Mammary epithelial cell (primary cell): ENCODE results near the gene PEX26.

Source experiments
- CTCF ChIP-seq, 2 donors: IDR thresholded peaks in 1 of 2; conservative IDR thresholded peaks in 1 of 2; 2 replicates each; pipeline ENCODE4 v1.5.1; 2011 to 2012; ENCODE audit warnings: inconsistent platforms in 2 of 2, low read length in 2 of 2, mild to moderate bottlenecking in 2 of 2, control low read depth in 1 of 2, low read depth in 1 of 2; ENCODE audit not compliant: insufficient read depth in 1 of 2; ENCODE audit errors: extremely low read depth in 1 of 2
- EZH2 ChIP-seq: IDR thresholded peaks from 2 replicates; pipeline ENCODE4 v1.6.1; 2012; ENCODE audit warnings: low read length, inconsistent platforms, borderline replicate concordance

GRCh38 chr22:18033204-18033998, 44.4 kb upstream of the PEX26 start:
- no peak for TF ChIP-seq CTCF (conservative IDR thresholded peaks at IDR 0.05 in 1 of 2, IDR thresholded peaks at IDR 0.05 in 1 of 2; ENCODE audit: extremely low read depth in 1 of 2, insufficient read depth in 1 of 2, low read depth in 1 of 2, low read length in 2 of 2)
- TF ChIP-seq EZH2 = no peak
